Activated T-cell treated with anti-CD3 and anti-CD28 coated beads for 4 hours (primary cell): ENCODE results near the gene STK11.

Source experiments
- DNase-seq: peaks from one replicate; pipeline ENCODE4 v3.0.0-alpha.2; 2020

Gene STK11

GRCh38 chr19:1263188-1263587, 57.6 kb downstream of the STK11 start:
- no peak for DNase-seq

GRCh38 chr19:1264801-1265614, 59.4 kb downstream of the STK11 start:
- DNase-seq = no peak

DNA sequence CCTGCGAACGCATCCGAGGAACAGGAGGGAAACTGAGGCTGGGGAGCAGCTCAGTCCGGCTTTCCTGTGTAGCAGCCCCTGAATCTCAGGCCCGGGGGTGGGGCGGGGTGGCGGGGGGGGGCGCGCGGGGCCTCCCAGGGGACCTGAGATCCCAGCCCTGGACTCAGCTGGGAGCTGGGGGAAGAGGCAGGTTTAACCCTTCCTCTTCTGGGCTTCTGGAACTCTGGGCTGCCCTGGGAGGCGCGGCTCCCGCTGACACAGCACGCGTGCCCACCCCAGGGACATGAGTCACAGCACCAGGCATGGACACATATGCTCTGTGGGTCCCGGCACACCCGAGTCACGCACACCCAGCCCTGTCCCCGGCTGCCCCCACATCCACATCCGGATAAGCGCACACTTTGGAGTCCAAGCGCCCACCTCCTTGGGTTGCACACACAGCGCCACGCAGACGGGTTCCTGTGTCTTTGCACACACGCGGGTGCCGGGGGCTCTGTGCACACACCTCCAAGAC, 60.1 kb downstream of the STK11 start:
- DNase-seq = no peak

DNA sequence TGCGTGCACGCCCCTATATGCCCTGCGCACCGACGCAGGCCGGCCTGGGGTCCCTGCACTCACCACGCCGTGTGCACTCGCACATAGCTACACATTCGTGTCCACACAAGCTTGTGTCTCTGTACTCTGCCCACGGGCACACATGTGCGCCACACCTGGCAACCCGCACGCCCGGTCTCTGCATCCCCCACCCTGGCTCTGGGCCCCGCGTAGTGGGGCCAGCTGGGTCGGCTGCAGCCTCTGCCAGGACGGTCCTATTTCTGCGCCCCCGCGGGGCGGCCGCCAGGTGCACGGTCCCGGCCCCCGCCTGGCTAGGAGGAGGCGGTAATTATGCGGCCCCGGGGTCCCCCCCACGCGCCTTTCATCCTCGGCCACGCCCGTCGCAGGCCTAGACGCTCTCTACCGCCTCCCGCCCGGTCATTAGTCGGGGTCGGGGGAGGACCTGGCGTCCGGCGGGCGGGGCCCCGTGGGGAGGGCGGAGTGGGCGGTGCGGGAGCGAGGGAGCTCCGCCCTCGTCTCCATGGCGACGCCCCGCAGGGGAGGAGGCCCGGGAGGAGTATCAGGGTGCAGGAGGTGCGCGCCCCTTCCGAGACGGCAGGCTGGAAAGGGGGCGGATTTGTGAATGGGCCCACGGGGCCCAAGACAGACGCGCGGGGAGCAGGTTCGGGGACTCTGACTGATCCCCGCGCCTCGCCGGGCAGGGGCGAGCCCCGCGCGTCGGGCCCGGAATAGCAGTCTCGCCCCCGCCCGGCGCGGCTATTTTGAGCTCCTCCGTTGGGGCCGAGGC, 60.7 kb downstream of the STK11 start:
- DNase-seq = peak; percentile 70

DNA sequence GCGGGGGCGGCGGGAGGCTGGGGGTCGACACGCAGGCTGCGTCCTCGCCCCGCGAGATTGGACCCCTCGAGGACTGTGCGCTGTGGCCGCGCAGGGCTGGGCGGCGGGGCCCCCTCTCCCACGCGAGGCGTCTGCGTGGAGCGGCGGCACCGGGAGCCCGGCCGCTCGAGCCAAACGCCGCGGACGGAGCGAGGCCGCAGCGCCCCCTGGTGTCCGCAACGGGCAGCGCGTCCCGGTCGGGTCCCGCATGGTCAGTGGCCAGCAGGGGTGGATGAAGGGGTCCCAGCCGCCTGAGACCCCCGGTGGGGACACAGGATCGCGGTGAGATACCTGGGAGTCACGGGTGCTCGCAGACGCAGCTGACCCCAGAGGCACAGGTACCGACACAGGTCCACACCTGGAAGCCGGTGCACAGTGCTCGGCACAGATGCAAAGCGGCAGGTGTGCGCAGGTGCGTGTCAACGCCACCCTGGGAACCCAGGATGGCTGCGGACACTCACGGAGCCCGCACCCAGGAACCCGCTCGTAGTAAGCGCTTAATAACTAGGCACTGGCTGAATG, 61.4 kb downstream of the STK11 start:
- DNase-seq = peak; percentile 62

- no peak for DNase-seq
Measured at GRCh38 chr19:1267477-1268225, 62.1 kb downstream of the STK11 start.

GRCh38 chr19:1268226-1269064, 62.9 kb downstream of the STK11 start:
- no peak for DNase-seq

GRCh38 chr19:1269065-1269477, 63.5 kb downstream of the STK11 start, which contains the start of gene CIRBP:
TSS of gene CIRBP (plus strand) at chr19:1269332. CDS start at chr19:1270934, 1,602 bp downstream.
- peak; percentile 99 for DNase-seq

- peak; percentile 75 for DNase-seq
Measured at GRCh38 chr19:1269478-1270212, 64.1 kb downstream of the STK11 start.

GRCh38 chr19:1270213-1270853, 64.8 kb downstream of the STK11 start:
- no peak for DNase-seq

DNA sequence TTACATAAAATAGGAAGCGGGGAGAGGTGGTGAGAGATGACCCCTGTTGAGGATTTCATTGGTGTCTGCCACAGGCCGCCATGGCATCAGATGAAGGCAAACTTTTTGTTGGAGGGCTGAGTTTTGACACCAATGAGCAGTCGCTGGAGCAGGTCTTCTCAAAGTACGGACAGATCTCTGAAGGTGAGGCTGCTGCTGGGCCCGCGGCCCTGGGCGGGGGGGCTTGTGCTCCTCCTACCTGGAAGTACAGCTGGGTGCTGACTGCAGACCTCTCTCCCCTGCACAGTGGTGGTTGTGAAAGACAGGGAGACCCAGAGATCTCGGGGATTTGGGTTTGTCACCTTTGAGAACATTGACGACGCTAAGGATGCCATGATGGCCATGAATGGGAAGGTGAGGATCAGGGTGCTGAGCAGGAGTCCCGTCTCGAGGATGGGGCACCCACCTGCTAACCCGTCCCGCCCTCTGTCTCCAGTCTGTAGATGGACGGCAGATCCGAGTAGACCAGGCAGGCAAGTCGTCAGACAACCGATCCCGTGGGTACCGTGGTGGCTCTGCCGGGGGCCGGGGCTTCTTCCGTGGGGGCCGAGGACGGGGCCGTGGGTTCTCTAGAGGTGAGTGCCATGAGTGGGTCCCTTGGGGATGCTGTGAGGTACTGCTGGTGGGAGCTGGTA, 65.4 kb downstream of the STK11 start:
- no peak for DNase-seq

DNA sequence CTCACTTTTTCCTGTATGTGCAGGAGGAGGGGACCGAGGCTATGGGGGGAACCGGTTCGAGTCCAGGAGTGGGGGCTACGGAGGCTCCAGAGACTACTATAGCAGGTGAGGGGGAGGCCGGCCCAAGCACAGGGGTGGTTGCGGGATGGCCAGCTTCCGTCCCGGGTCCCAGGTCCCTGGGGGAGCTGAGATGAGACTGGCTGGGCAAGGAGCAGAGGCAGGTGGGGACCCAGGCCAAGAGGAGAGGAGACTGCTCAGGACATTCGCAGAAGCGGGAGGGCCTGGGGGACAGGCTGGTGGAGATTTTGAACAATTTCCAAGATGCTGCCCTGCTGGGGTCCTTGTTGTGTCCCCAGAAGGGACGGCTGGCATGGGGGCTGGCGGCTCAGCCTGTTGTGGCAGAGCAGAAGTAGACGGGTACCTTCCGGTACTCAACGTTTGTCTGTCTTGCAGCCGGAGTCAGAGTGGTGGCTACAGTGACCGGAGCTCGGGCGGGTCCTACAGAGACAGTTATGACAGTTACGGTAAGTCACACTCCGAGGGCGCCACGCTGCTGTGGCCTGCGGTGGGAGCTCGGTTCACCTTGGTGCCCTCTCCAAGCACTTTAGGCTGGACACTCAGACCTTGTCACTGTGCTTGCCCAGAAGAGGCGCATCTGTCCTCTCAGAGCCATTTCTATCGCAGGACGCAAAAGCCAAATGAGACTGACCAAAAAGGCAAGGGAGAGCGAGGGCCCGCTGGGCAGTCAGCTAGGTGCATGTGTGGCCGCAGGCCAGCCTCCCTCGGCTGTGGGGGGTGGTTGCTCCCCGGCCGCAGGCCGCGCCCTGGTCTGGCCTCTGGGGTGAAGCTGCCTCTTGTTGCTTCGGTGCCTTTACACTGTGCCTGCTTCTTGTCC, 66.2 kb downstream of the STK11 start:
- DNase-seq = no peak

GRCh38 chr19:1272423-1273262, 67.1 kb downstream of the STK11 start:
- DNase-seq = no peak

- no peak for DNase-seq
Measured at GRCh38 chr19:1273263-1274041, 67.9 kb downstream of the STK11 start.

- DNase-seq = no peak
Measured at GRCh38 chr19:1274081-1274851, 68.7 kb downstream of the STK11 start.

DNA sequence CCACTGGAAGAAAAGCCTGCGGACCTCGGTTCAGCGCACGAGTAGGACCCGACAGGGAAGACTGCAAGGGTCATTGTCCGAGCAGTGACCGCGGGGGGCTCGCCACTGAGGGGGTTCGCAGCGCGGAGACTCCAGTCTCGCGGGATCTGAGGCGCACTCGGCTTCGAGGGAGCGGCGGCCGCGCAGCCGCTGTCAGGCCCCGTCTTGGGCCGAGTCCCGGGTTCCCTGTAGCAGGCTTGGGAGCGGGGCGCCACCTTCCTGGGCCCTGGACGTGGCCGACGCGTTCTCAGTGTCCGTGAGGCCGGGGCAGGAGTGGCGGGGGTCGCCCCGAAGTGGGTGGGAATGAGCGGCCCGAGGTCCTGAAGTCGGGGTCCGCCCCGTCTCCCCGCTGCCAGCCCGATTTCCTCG, 69.3 kb downstream of the STK11 start:
- no peak for DNase-seq
